Liver (tissue), 9 donors: ENCODE measurements around the gene LCA5. TPM values are rescaled to one million over a fixed set of nuclear protein-coding genes. Genes with fewer than 3 reads are reported as not detected.

Source experiments
- DNase-seq: peaks from one replicate; pipeline ENCODE4 v3.0.0-alpha.2; 2017; ENCODE audit warnings: low spot score
- H3K27ac ChIP-seq, 2 donors: one replicate each; pipeline ENCODE4 v1.7.0; 2013; ENCODE audit warnings: inconsistent platforms in 2 of 2, low read length in 2 of 2, control low read depth in 1 of 2, low read depth in 1 of 2, mild to moderate bottlenecking in 1 of 2
- H3K27me3 ChIP-seq, 4 donors: one replicate each; pipeline versions ENCODE4 v1.6.1 to v1.7.0; 2013; ENCODE audit warnings: low read length in 3 of 4, inconsistent platforms in 1 of 4, mild to moderate bottlenecking in 1 of 4, moderate library complexity in 1 of 4; ENCODE audit not compliant: control insufficient read depth in 4 of 4, insufficient read depth in 4 of 4
- H3K36me3 ChIP-seq, 4 donors: one replicate each; pipeline versions ENCODE4 v1.6.1 to v1.7.0; 2013; ENCODE audit warnings: low read length in 3 of 4, mild to moderate bottlenecking in 3 of 4, low read depth in 1 of 4, moderate library complexity in 1 of 4; ENCODE audit not compliant: control insufficient read depth in 4 of 4, insufficient read depth in 3 of 4
- H3K4me1 ChIP-seq, 4 donors: one replicate each; pipeline versions ENCODE4 v1.6.1 to v1.7.0; 2013; ENCODE audit warnings: low read length in 3 of 4, mild to moderate bottlenecking in 3 of 4, moderate library complexity in 1 of 4; ENCODE audit not compliant: control insufficient read depth in 4 of 4, insufficient read depth in 4 of 4
- H3K4me3 ChIP-seq, 3 donors: one replicate each; pipeline versions ENCODE4 v1.6.1 to v1.7.0; 2013; ENCODE audit warnings: low read length in 3 of 3, control low read depth in 1 of 3, low read depth in 1 of 3, mild to moderate bottlenecking in 1 of 3
- H3K9ac ChIP-seq, 2 donors: one replicate each; pipeline ENCODE4 v1.7.0; 2013; ENCODE audit warnings: low read length in 2 of 2, mild to moderate bottlenecking in 2 of 2, moderate library complexity in 2 of 2, control low read depth in 1 of 2, low read depth in 1 of 2
- H3K9me3 ChIP-seq, 4 donors: one replicate each; pipeline versions ENCODE4 v1.6.1 to v1.7.0; 2013; ENCODE audit warnings: low read length in 3 of 4; ENCODE audit not compliant: control insufficient read depth in 4 of 4
- CTCF ChIP-seq: fragments of 150-350 bp; IDR thresholded peaks from 2 replicates; pipeline ENCODE4 v1.5.1; 2017; ENCODE audit warnings: improper control_type of control experiment, low read depth, low read length; ENCODE audit not compliant: missing input control
- EGR1 ChIP-seq, 2 donors: IDR thresholded peaks; 2 replicates each; pipeline ENCODE4 v1.6.1; 2016 to 2018; ENCODE audit warnings: antibody characterized with exemption in 2 of 2, low read depth in 2 of 2
- FOXA1 ChIP-seq: IDR thresholded peaks from 2 replicates; pipeline ENCODE4 v1.6.1; 2016; ENCODE audit warnings: antibody characterized with exemption
- FOXA2 ChIP-seq: IDR thresholded peaks from 2 replicates; pipeline ENCODE4 v1.6.1; 2016; ENCODE audit warnings: antibody characterized with exemption
- GABPA ChIP-seq, 2 donors: IDR thresholded peaks in 1 of 2; conservative IDR thresholded peaks in 1 of 2; 2 replicates each; pipeline ENCODE4 v1.6.1; 2016; ENCODE audit warnings: antibody characterized with exemption in 2 of 2, mild to moderate bottlenecking in 1 of 2, moderate library complexity in 1 of 2
- HNF4A ChIP-seq, 2 donors: conservative IDR thresholded peaks; 2 replicates each; pipeline ENCODE4 v1.6.1; 2016; ENCODE audit warnings: antibody characterized with exemption in 2 of 2, mild to moderate bottlenecking in 2 of 2
- HNF4G ChIP-seq: IDR thresholded peaks from 2 replicates; pipeline ENCODE4 v1.6.1; 2016; ENCODE audit warnings: antibody characterized with exemption
- NR2F2 ChIP-seq: IDR thresholded peaks from 2 replicates; pipeline ENCODE4 v1.6.1; 2016; ENCODE audit warnings: antibody characterized with exemption
- SP1 ChIP-seq: IDR thresholded peaks from 2 replicates; pipeline ENCODE4 v1.6.1; 2018; ENCODE audit warnings: antibody characterized with exemption, mild to moderate bottlenecking
- TAF1 ChIP-seq: conservative IDR thresholded peaks from 2 replicates; pipeline ENCODE4 v1.6.1; 2016; ENCODE audit warnings: antibody characterized with exemption, mild to moderate bottlenecking
- WGBS: extraction: QIAGEN DNeasy Blood & Tissue Kit; methylation state at CpG from one replicate; pipeline ENCODE4 v1.1.7; 2013; 5-methylcytosine and 5-hydroxymethylcytosine counted together
- polyA plus RNA-seq, 2 donors: library from polyadenylated mRNA; stranded (reverse) in 1 of 2; unstranded in 1 of 2; fragments of 200-250 nt in 1 of 2; fragments of >200 nt in 1 of 2; fragmentation: Nextera tagmentation in 1 of 2; extraction: Ambion mirVana in 1 of 2; gene quantifications; one replicate each; pipeline versions ENCODE4 v1.2.1 to v1.2.3, GENCODE V29; 2013 to 2015
- total RNA-seq, 2 donors: library from RNA; depleted of rRNA; stranded (reverse); fragments of >200 nt; gene quantifications; one replicate each; pipeline ENCODE4 v1.2.3, GENCODE V29; 2014
- TF ChIP-seq, protein P1 (sequence below): IDR thresholded peaks from 2 replicates; pipeline ENCODE4 v1.6.1; 2016; ENCODE audit warnings: antibody characterized with exemption
- TF ChIP-seq, protein P2 (sequence below): IDR thresholded peaks from 2 replicates; pipeline ENCODE4 v1.6.1; 2016; ENCODE audit warnings: antibody characterized with exemption, mild to moderate bottlenecking
- donor health status: healthy.
- donor health status: healthy.
- donor health status: healthy.
- donor health status: healthy.
- donor health status: healthy.

Gene LCA5
- total and polyA plus RNA-seq, 4 donors = 0.39 to 1.8 (median 0.65) TPM

DNA sequence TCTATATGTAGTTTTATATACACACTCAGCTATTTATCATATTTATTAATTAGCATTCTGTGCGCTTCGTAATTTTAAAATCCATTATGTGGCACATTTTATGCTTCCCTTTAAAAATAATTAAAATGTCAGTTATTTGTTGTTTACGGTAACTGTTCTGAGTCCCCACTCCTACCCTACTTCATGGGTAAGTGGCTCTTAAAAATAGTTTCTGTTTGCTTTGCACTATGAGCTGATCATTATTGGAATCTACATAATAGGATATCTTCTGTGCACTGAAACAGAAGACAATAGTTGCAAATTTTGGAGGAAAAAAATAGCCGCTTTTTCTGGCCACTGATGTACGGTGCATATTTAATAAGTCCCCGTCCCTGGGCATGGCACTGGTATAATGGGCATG is 25.2 kb downstream of the LCA5 start:
- TF ChIP-seq TAF1 = no peak
- no peak for TF ChIP-seq EGR1 (IDR thresholded peaks at IDR 0.05; ENCODE audit: low read depth in 2 of 2)
- TF ChIP-seq SP1 = no peak
- TF ChIP-seq, protein P1, sequence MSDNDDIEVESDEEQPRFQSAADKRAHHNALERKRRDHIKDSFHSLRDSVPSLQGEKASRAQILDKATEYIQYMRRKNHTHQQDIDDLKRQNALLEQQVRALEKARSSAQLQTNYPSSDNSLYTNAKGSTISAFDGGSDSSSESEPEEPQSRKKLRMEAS = no peak
- no peak for TF ChIP-seq FOXA1
- Histone ChIP-seq H3K27me3 (no peaks in the 10 kb centered on the region), H3K9ac (no peak overlapping the region), H3K9me3 (no peaks in the 10 kb centered on the region), H3K4me3 (no peak overlapping the region), H3K4me1 (no peaks in the 10 kb centered on the region), H3K36me3 (no peaks in the 10 kb centered on the region), H3K27ac (no peak overlapping the region)
- WGBS = 96% methylated on average over 6 of the region's 6 CpGs
- DNase-seq = no peak

GRCh38 chr6:79510707-79511106 is 26.5 kb downstream of the LCA5 start:
- WGBS = 88% methylated on average over 1 of the region's 1 CpG
- no peak for DNase-seq
- Histone ChIP-seq H3K27me3 (no peaks in the 10 kb centered on the region), H3K36me3 (no peaks in the 10 kb centered on the region), H3K9ac (no peak overlapping the region), H3K27ac (no peak overlapping the region), H3K4me3 (no peak overlapping the region), H3K4me1 (no peaks in the 10 kb centered on the region), H3K9me3 (no peaks in the 10 kb centered on the region)
- TF ChIP-seq CTCF (no peak), HNF4G (no peak), SP1 (no peak), NR2F2 (no peak), HNF4A (conservative IDR thresholded peaks at IDR 0.05) (no peak), GABPA (IDR thresholded peaks at IDR 0.05 in 1 of 2, conservative IDR thresholded peaks at IDR 0.05 in 1 of 2) (no peak), FOXA2 (no peak)
- TF ChIP-seq, protein P1 = no peak
- TF ChIP-seq, protein P2, sequence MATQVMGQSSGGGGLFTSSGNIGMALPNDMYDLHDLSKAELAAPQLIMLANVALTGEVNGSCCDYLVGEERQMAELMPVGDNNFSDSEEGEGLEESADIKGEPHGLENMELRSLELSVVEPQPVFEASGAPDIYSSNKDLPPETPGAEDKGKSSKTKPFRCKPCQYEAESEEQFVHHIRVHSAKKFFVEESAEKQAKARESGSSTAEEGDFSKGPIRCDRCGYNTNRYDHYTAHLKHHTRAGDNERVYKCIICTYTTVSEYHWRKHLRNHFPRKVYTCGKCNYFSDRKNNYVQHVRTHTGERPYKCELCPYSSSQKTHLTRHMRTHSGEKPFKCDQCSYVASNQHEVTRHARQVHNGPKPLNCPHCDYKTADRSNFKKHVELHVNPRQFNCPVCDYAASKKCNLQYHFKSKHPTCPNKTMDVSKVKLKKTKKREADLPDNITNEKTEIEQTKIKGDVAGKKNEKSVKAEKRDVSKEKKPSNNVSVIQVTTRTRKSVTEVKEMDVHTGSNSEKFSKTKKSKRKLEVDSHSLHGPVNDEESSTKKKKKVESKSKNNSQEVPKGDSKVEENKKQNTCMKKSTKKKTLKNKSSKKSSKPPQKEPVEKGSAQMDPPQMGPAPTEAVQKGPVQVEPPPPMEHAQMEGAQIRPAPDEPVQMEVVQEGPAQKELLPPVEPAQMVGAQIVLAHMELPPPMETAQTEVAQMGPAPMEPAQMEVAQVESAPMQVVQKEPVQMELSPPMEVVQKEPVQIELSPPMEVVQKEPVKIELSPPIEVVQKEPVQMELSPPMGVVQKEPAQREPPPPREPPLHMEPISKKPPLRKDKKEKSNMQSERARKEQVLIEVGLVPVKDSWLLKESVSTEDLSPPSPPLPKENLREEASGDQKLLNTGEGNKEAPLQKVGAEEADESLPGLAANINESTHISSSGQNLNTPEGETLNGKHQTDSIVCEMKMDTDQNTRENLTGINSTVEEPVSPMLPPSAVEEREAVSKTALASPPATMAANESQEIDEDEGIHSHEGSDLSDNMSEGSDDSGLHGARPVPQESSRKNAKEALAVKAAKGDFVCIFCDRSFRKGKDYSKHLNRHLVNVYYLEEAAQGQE = no peak

DNA sequence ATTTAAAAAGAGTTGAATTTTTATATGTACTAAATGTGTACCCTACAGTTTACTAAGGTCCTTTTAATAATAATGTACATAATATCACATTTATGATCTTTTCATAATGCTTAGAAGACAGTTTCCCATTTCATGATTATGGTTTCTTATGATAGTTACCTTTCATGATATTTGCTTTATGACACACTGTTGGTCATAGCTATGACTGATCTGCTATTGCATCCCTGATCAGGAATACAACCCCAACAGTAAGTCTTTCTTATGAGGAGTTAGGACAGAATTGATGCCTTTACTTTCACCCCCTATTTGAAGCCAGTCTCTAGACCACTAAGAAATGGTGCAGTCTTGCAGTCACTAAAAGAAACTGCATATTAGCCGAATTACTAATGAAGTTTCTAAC is 31.0 kb downstream of the LCA5 start:
- TF ChIP-seq, protein P1 = no peak
- no peak for TF ChIP-seq FOXA2
- Histone ChIP-seq H3K27ac (no peak overlapping the region), H3K36me3 (no peaks in the 10 kb centered on the region), H3K9me3 (no peaks in the 10 kb centered on the region), H3K27me3 (no peaks in the 10 kb centered on the region), H3K4me1 (no peaks in the 10 kb centered on the region), H3K4me3 (no peak overlapping the region), H3K9ac (no peak overlapping the region)
- WGBS = 86% methylated on average over 1 of the region's 1 CpG
- DNase-seq = no peak
